ENCODE results near the gene CLEC18A.

GRCh38 chr16:69929480-69929879, 21.7 kb upstream of the CLEC18A start:
- TF ChIP-seq CTCF (tag by site-specific recombination; IDR thresholded peaks at IDR 0.05) (no peak), ZNF140 (tag by site-specific recombination; IDR thresholded peaks at IDR 0.05) (no peak), ZNF114 (tag by site-specific recombination; IDR thresholded peaks at IDR 0.05) (no peak), ZNF580 (tag by site-specific recombination; IDR thresholded peaks at IDR 0.05) (no peak), ZNF561 (tag by site-specific recombination; IDR thresholded peaks at IDR 0.05; ENCODE audit: borderline replicate concordance) (no peak), ZNF394 (tag by site-specific recombination; IDR thresholded peaks at IDR 0.05; ENCODE audit: borderline replicate concordance) (no peak), ZNF48 (tag by site-specific recombination; IDR thresholded peaks at IDR 0.05) (no peak), HOXA7 (CRISPR knock-in tag; IDR thresholded peaks at IDR 0.05; ENCODE audit: borderline replicate concordance) (no peak)

Measured in HEK293 (cell line).